ENCODE results near the gene CT45A6.
"Not testable (repeated sequence)": the region's sequence is repeated elsewhere in the genome, so short reads cannot be mapped to it uniquely, and the experiment has no call there.

GRCh38 chrX:135768091-135768490 is 34.5 kb downstream of the CT45A6 start, which contains the start of gene CT45A3:
- not testable (repeated sequence) for TF ChIP-seq CTCF (conservative IDR thresholded peaks at IDR 0.05); ZFX (IDR thresholded peaks at IDR 0.05)

Measured in C4-2B (cell line).